Glutamatergic neuron (in vitro differentiated cells): ENCODE results near the gene UCN3. TPM values are rescaled to one million over a fixed set of nuclear protein-coding genes. Genes with fewer than 3 reads are reported as not detected.
"Not testable (repeated sequence)": the region's sequence is repeated elsewhere in the genome, so short reads cannot be mapped to it uniquely, and the experiment has no call there.

Experiments
- DNase-seq: peaks from one replicate; pipeline ENCODE4 v3.0.0; 2022
- H3K27ac Mint-ChIP-seq: one replicate; pipeline ENCODE4 v1.8.0; 2020; ENCODE audit warnings: mild to moderate bottlenecking, mixed read lengths, inconsistent platforms; ENCODE audit not compliant: unreplicated experiment
- H3K27me3 Mint-ChIP-seq: one replicate; pipeline ENCODE4 v1.8.0; 2020; ENCODE audit warnings: mild to moderate bottlenecking, moderate library complexity, mixed read lengths, inconsistent platforms; ENCODE audit not compliant: unreplicated experiment
- H3K36me3 Mint-ChIP-seq: one replicate; pipeline ENCODE4 v1.8.0; 2020; ENCODE audit warnings: mild to moderate bottlenecking, mixed read lengths, inconsistent platforms; ENCODE audit not compliant: unreplicated experiment
- H3K4me1 Mint-ChIP-seq: one replicate; pipeline ENCODE4 v1.8.0; 2020; ENCODE audit warnings: mild to moderate bottlenecking, low read depth, mixed read lengths, inconsistent platforms; ENCODE audit not compliant: unreplicated experiment
- H3K4me3 Mint-ChIP-seq: one replicate; pipeline ENCODE4 v1.8.0; 2020; ENCODE audit warnings: mild to moderate bottlenecking, mixed read lengths, inconsistent platforms; ENCODE audit not compliant: unreplicated experiment
- H3K9me3 Mint-ChIP-seq: one replicate; pipeline ENCODE4 v1.8.0; 2020; ENCODE audit warnings: mild to moderate bottlenecking, moderate library complexity, mixed read lengths, inconsistent platforms; ENCODE audit not compliant: unreplicated experiment
- CTCF ChIP-seq: fragments of 200-600 bp; sonication (generic); IDR thresholded peaks from one replicate; pipeline ENCODE4 v1.5.0; 2021; ENCODE audit not compliant: partially characterized antibody, unreplicated experiment
- total RNA-seq: library from RNA; stranded (reverse); fragmentation: NEBNext Ultra II Directional; extraction: Animal tissue kit (Norgen Biotek cat#: 25700); gene quantifications from one replicate; pipeline ENCODE4 v1.2.1, GENCODE V29; 2021; ENCODE audit not compliant: unreplicated experiment

UCN3 gene
- total RNA-seq, 1 donor from 2014 or later: not detected

GRCh38 chr10:5370493-5371352 is 6.0 kb downstream of the UCN3 start:
- no peaks in the 10 kb centered on the region for H3K4me1 Mint-ChIP-seq
- TF ChIP-seq CTCF: no peak
- peaks cover 5% of the 10 kb centered on the region for H3K36me3 Mint-ChIP-seq
- peaks cover 7% of the 10 kb centered on the region for H3K9me3 Mint-ChIP-seq
- DNase-seq: no peak
- H3K4me3 Mint-ChIP-seq: no peak overlapping the region
- H3K27me3 Mint-ChIP-seq: peaks cover 5% of the 10 kb centered on the region
- no peak overlapping the region for H3K27ac Mint-ChIP-seq

- H3K36me3 Mint-ChIP-seq: peaks cover 5% of the 10 kb centered on the region
- DNase-seq: no peak
- H3K27me3 Mint-ChIP-seq: peaks cover 3% of the 10 kb centered on the region
- no peak overlapping the region for H3K4me3 Mint-ChIP-seq
- no peak for TF ChIP-seq CTCF
- peaks cover 7% of the 10 kb centered on the region for H3K9me3 Mint-ChIP-seq
- H3K27ac Mint-ChIP-seq: no peak overlapping the region
- no peaks in the 10 kb centered on the region for H3K4me1 Mint-ChIP-seq
These were observed 8.5 kb downstream of the UCN3 start for GRCh38 chr10:5373307-5373706.

GRCh38 chr10:5373891-5374611 is 9.3 kb downstream of the UCN3 start:
- DNase-seq: no peak
- Mint-ChIP-seq H3K4me1 (no peaks in the 10 kb centered on the region), H3K4me3 (no peak overlapping the region), H3K27ac (no peak overlapping the region), H3K36me3 (peaks cover 5% of the 10 kb centered on the region), H3K27me3 (peaks cover 2% of the 10 kb centered on the region), H3K9me3 (peaks cover 7% of the 10 kb centered on the region)
- no peak for TF ChIP-seq CTCF

- no peak for TF ChIP-seq CTCF
- DNase-seq: no peak
- Mint-ChIP-seq H3K27me3 (peaks cover 2% of the 10 kb centered on the region), H3K36me3 (peaks cover 5% of the 10 kb centered on the region), H3K4me1 (no peaks in the 10 kb centered on the region), H3K4me3 (no peak overlapping the region), H3K27ac (no peak overlapping the region), H3K9me3 (peaks cover 7% of the 10 kb centered on the region)
These were observed 11.7 kb downstream of the UCN3 start for GRCh38 chr10:5376450-5376849.

- not testable (repeated sequence) for H3K9me3 Mint-ChIP-seq, H3K27ac Mint-ChIP-seq, H3K4me1 Mint-ChIP-seq, H3K4me3 Mint-ChIP-seq, H3K27me3 Mint-ChIP-seq, H3K36me3 Mint-ChIP-seq, DNase-seq
These were observed 14.4 kb downstream of the UCN3 start for GRCh38 chr10:5379202-5379601.

- H3K4me3 Mint-ChIP-seq, H3K4me1 Mint-ChIP-seq, H3K27ac Mint-ChIP-seq, H3K36me3 Mint-ChIP-seq, DNase-seq, H3K9me3 Mint-ChIP-seq, H3K27me3 Mint-ChIP-seq: not testable (repeated sequence)
These were observed 15.6 kb downstream of the UCN3 start for GRCh38 chr10:5380395-5380794.
